ENCODE results near the gene SUMO4. TPM values are rescaled to one million over a fixed set of nuclear protein-coding genes. Genes with fewer than 3 reads are reported as not detected.
A peak's percentile ranks its signal among the peaks of the same experiment; 100 is the strongest.

The SUMO4 gene
- total and polyA plus RNA-seq, 11 donors: 0.26 to 1.5 (median 0.53) TPM; not detected in 2

- intact Hi-C loops (cut with DNase I): loop anchor here in 8 of 10 donors (2.0 to 10.0 kb wide), 9 partner anchors 85 to 855 kb away; partner anchors contain the start of gene TAB2 (in 3 of the 8)
- WGBS, 4 donors: 86 to 91% (median 90%) methylated on average over 26 of the region's 26 CpGs
- H3K4me1 ChIP-seq: peaks cover 0 to 7% (median 0%) of the 10 kb centered on the region in 12 donors
- TF ChIP-seq POLR2A (IDR thresholded peaks at IDR 0.05) (no peak), CTCF (IDR thresholded peaks at IDR 0.05) (no peak)
- H3K36me3 ChIP-seq: no peaks in the 10 kb centered on the region
- H3K4me3 ChIP-seq: no peak overlapping the region
- DNase-seq: no peak
- H3K9me3 ChIP-seq: no peaks in the 10 kb centered on the region
- H3K27me3 ChIP-seq: peaks cover 0 to 12% (median 0%) of the 10 kb centered on the region in 9 donors
- no peak overlapping the region for H3K27ac ChIP-seq
- no peak for ATAC-seq
Observed at GRCh38 chr6:149429427-149430360, 29.6 kb downstream of the SUMO4 start.

GRCh38 chr6:149431905-149432775 is 32.1 kb downstream of the SUMO4 start:
- no peak overlapping the region for H3K27ac ChIP-seq
- peak; percentile 86 to 98 (median 93) for TF ChIP-seq CTCF (IDR thresholded peaks at IDR 0.05)
- TF ChIP-seq POLR2A (IDR thresholded peaks at IDR 0.05): no peak
- peak overlapping the region in 2 of 12 donors; percentile 10 to 13 for H3K4me3 ChIP-seq
- peaks cover 0 to 12% (median 0%) of the 10 kb centered on the region in 9 donors for H3K27me3 ChIP-seq
- ATAC-seq: peak; percentile 81 to 96 (median 90)
- intact Hi-C loops (cut with DNase I): loop anchor here (1.0 to 10.0 kb wide), 15 partner anchors 83 to 857 kb away; partner anchors contain the start of gene TAB2 (in 2 of the 10)
- peaks cover 0 to 7% (median 0%) of the 10 kb centered on the region in 12 donors for H3K4me1 ChIP-seq
- DNase-seq: peak; percentile 86 to 92 (median 89)
- H3K36me3 ChIP-seq: no peaks in the 10 kb centered on the region
- H3K9me3 ChIP-seq: no peaks in the 10 kb centered on the region
- WGBS, 4 donors: 30 to 33% (median 30%) methylated on average over 19 of the region's 19 CpGs

DNA sequence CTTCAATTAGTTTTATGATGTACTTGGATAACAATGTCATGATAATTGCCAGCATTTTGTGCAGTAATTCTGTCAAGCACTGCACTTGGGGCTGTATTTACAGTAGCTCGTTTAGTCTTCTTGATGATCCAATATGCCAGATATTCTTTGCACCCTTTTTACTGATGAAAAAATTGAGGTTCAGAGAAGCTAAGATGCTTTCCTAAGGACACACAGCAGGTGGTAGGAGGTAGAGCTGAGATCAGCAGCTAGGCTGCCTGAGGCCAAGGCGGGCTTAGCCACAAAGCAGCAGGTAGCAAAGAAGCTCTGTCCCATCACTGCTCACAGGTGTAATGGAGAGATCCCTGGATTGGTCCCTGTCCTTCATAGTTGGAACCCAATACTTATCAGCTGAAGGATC is 33.3 kb downstream of the SUMO4 start:
- intact Hi-C loops (cut with DNase I): loop anchor here (2.0 to 10.0 kb wide), 11 partner anchors 81 to 859 kb away; partner anchors contain the start of gene TAB2 (in 2 of the 10)
- Histone ChIP-seq H3K36me3 (no peaks in the 10 kb centered on the region), H3K27ac (no peak overlapping the region), H3K4me1 (peaks cover 0 to 7% (median 0%) of the 10 kb centered on the region in 12 donors), H3K27me3 (peaks cover 0 to 12% (median 0%) of the 10 kb centered on the region in 9 donors), H3K4me3 (no peak overlapping the region), H3K9me3 (no peaks in the 10 kb centered on the region)
- WGBS, 4 donors: 81 to 82% (median 81%) methylated on average over 2 of the region's 2 CpGs
- DNase-seq (no peak), ATAC-seq (no peak)
- TF ChIP-seq CTCF (IDR thresholded peaks at IDR 0.05) (no peak), POLR2A (IDR thresholded peaks at IDR 0.05) (no peak)
